GM19452 (cell line): ENCODE data around the gene ZNF554.
"Not testable (repeated sequence)": the region's sequence is repeated elsewhere in the genome, so short reads cannot be mapped to it uniquely, and the experiment has no call there.

Experiments used
- ATAC-seq: cut with Tn5 transposase; IDR thresholded peaks from one replicate; pipeline ENCODE4 v1.9.1; 2021; ENCODE audit not compliant: unreplicated experiment

Gene ZNF554

DNA sequence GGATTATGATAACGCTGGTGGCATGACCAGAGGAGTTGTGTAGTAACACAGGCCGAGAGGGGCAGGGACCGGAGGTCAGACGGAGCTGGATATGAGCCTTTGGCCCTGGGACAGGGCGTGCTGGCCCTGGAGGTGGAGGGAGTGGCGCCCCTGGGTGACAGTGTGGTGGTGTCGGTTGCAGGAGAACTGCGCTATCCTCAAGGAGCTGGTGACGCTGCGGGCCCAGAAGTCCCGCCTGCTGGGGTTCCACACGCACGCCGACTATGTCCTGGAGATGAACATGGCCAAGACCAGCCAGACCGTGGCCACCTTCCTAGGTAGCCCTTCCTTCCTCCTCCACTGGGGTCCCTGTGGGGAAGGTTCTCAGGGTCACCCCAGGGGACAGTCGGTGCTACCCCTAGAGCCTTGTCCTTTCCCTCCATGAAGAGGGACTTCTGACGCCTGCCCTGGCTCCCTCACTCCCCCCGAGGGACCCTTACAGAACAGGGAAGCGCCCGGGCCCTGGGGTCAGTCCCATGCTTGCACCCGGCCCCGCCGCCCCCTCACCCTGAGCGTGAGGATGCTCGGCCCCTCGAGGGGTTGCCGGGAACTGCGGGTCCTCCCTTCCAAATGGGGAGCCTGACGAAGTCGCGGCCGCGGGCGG lies 12.8 kb upstream of the ZNF554 start:
- no peak for ATAC-seq

DNA sequence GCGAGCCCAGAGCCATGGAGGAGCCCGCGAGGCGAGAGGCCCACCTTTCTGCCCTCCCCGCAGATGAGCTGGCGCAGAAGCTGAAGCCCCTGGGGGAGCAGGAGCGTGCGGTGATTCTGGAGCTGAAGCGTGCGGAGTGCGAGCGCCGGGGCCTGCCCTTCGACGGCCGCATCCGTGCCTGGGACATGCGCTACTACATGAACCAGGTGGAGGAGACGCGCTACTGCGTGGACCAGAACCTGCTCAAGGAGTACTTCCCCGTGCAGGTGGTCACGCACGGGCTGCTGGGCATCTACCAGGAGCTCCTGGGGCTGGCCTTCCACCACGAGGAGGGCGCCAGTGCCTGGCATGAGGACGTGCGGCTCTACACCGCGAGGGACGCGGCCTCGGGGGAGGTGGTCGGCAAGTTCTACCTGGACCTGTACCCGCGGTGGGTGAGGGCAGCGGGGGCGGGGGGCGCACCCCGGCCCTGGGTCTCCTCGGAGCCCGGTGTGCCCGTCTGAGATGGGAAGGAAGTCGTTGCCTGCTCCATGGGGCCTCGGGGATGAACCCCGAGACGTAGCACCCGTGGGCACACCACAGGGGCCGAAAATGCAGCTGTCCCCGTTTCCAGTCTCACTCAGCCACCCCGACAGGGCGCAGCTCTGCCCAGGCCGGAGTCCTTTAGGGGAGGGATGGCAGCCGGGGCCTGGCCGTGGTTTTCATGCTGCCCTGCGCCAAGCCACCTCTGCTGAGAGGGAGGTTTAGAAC lies 12.1 kb upstream of the ZNF554 start:
- ATAC-seq = no peak

DNA sequence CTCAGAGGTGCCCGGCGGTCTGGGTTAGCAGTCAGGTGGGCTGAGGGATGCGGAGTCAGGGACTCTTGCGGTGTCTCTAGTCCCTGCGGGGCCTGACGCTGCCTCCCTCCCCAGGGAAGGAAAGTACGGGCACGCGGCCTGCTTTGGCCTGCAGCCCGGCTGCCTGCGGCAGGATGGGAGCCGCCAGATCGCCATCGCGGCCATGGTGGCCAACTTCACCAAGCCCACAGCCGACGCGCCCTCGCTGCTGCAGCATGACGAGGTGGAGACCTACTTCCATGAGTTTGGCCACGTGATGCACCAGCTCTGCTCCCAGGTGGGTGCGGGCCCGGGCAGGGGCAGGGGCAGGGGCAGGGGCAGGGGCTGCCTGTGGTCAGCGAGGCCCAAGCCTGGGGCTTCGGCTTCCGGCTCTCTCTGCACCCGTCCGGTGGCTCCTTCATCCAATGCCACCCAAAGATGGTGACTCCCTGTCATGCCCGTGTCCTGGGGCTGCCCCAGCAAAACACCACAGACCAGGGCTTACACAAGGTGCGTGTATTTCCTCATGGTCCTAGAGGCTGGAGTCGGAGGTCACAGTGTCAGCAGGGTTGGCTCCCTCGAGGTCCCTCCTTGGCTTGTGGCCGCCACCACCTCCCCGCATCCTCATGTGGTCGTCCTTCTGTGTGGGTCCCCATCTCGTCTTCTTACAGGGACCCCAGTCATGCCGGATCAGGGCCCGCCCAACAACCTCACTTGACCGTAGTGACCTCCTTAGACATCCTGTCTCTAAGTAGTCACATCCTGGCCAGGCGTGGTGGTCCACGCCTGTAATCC lies 11.3 kb upstream of the ZNF554 start:
- ATAC-seq = no peak

DNA sequence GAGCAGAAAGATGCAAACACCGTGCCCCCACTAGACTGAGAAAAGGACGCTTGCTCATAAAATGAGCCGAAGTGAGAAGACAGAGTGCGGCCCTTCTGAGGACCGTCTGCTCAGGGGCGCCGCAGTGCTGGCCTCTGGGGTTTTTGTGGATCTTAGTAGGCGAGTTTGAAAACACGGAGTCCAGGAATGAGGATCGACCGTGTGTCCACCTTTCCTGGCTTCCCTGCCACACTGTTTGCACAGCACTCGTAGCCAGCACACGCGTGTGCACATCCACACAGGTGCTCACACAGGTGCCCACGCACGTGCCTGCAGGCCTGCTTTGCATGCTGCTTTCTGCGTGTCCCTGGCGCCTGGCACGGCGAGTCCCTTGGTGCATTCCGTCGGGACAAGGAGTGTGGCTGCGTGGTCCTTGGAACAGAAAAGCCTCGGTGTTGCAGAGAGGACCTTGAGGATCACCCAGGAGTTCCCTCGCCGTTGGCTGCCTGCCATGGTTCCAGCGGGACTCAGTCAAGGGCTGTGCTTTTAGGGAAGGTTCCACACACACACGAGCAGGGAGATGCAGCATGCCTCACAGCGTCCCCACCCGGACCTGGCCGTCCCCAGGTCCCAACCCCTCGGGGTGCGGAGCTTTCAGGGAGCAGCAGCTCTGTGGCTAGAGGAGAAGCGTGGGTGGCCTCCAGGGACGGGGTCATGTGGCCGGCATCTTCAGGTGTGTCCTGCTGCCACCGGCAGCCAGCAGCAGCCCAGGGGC lies 10.1 kb upstream of the ZNF554 start:
- no peak for ATAC-seq

DNA sequence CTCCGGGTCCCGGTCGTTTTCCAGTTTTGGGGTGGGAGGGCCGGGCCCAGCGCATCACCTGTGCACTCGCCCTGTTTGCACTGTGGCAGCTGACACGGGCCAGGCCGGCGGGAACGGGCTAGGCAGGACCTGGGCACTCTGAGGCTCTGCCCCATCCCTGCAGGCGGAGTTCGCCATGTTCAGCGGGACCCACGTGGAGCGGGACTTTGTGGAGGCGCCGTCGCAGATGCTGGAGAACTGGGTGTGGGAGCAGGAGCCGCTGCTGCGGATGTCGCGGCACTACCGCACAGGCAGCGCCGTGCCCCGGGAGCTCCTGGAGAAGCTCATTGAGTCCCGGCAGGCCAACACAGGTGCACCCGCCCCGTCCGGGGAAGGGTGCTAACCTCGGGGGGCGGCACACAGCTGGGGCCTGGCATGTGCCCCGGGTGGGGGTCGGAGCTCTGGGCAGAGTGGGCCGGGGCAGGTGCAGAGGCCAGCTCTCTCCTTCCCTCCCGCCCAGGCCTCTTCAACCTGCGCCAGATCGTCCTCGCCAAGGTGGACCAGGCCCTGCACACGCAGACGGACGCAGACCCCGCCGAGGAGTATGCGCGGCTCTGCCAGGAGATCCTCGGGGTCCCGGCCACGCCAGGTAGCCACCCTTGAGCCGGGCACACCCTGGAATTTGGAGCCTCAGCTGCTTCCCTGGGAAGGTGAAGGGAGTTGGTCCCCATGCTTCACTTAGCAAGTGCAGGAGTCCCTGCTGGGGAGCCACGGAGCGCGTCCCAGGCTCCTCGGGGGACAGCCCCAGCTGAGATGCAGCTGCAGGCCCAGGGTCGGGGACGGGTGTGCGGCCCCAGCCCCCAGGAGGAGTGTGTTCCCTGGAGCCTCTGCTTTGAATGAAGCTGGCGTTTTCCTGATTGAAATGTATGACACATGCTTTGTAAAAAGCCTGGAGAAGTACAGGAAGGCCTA lies 9.3 kb upstream of the ZNF554 start:
- ATAC-seq = no peak

DNA sequence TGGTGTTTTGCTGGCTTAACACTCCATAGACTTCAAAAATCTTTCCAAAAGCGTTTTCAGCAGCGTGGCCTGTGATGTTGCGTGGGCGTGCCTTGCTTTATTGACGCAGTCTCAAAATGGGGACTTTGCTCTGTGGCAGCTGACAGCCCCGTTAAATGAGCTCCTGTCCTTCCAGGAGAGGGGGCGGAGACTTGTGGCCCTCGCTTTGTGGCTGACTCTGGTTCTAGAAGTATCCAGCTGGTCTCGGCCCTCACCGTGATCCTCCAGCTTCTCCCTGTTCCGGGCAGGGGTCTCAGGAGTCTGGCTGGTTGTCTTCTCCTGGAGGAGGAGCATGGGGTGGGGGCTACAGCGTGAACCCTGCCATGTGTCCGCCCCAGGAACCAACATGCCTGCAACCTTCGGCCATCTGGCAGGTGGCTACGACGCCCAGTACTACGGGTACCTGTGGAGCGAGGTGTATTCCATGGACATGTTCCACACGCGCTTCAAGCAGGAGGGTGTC lies 8.4 kb upstream of the ZNF554 start:
- ATAC-seq = no peak

DNA sequence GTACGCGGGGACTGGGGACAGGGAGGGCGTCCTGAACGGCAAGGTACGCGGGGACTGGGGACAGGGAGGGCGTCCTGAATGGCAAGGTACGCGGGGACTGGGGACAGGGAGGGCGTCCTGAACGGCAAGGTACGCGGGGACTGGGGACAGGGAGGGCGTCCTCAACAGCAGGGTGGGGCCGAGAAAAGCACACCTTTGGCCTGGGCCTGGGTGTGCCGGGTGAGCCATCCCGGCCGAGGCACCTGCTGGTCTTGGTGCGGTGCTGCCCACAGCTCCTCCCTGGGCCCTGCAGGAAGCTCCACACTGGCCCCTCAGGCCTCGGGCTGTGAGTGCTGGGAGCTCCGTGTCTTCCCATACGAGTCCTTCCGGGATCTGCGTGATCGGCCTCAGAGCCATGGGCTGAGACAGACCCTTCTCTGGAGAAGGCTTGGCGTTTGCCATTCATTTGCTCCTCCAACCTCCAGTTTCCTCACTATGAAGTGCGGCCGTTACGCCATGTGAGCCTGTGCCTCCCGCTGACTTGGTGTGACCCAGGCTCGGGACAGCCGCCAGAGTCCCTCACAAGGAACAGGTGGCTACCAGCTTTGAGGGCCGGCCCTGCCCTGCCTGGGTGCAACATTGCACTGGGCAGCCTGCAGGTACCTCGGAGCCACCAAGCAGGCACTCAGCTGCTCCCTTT lies 7.8 kb upstream of the ZNF554 start:
- no peak for ATAC-seq

DNA sequence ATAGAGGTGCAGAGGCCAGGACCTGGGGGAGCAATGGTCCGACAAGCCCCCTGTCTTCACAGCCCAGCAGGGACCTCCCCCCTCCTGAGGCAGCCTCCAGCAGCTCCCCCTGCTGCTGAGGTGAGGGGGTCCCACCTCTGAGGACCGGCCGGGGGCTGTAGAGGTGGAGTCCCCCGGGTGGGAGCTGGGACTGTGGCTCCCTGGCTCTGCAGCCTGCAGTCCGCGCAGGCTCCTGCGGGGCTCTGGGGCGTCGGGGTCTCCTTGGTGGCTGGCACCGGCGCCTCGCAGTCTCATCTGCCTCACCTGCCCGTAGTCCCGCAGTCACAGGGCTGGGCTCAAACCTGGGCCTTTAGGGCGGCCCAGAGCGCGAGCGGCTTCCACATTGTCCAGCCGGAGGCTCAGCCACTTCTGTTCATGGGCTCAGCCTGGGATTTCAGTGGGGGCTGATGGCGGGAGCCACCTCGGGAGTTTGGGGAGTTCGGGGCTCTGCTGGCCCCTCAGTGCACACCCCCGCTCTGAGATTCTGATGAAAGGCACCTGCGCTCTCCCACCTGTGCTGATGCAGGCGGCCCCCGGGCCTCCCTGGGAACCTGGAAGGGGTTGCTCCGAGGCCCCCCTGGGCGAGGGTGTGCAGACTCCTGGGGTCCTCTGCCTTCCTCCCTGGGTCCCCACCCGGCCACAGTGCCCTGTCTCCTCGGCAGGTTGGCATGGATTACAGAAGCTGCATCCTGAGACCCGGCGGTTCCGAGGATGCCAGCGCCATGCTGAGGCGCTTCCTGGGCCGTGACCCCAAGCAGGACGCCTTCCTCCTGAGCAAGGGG lies 7.0 kb upstream of the ZNF554 start:
- ATAC-seq = no peak

DNA sequence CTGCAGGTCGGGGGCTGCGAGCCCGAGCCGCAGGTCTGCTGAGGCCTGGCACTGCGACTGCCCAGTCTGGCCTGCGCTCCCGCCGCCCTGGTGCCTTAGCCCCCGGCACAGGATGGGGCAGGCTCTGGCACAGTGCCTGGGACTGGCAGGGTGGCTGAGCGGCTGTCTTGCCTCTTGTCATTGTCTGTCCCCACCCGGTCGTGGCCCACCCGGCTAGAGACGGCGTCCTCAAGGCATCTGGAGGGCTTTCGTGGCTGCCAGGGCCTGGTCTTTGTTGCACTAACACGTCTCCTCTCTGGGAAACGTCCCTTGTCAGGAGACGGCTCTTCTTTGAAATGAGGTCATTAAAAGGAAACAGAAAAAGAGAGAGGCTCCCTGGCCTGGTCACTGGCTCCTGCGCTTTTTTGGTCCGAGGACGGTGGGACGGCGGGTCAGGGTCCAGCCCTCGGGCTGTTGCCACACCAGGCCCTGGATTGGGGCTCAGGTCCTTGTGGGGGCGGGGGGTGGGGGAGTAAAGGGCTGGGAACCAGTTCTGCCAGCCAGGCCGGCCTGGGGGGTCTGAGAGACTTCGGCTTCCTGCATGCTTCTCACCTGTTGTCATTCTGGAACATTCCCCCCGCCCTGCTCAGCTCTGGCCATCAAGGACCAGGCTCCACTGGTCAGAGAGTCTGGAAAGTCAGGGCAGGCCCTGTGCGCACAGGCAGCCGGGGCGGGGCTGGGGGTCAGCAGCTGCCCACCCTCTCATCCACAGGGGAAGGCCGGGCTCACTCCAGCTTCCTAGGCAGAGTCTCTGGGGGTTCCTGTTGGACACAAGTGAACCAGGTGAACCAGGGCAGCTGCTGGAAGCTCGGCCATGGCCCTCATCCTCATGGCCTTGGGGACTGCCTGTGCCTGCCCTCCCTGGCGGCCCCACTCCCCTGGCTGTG lies 6.2 kb upstream of the ZNF554 start:
- ATAC-seq = no peak

DNA sequence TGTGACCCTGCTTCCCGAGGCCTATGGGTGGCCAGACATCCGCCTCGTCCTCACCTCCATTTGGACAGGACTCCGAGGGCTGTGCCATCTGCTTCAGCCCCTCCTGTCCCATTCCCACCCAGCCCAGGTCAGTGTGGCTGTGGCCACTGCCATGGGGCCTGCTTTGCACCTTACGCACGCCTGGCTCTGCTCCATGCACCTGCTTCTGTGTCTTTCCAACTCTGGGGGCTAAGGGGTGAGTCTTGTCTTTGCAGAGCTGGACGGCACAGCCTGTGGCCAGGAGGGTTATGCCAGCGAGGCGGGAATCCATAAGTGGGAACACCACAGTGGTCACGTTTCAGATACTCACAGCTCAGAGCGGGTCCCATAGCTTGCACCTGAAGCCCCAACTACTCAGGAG lies 5.2 kb upstream of the ZNF554 start:
- no peak for ATAC-seq

DNA sequence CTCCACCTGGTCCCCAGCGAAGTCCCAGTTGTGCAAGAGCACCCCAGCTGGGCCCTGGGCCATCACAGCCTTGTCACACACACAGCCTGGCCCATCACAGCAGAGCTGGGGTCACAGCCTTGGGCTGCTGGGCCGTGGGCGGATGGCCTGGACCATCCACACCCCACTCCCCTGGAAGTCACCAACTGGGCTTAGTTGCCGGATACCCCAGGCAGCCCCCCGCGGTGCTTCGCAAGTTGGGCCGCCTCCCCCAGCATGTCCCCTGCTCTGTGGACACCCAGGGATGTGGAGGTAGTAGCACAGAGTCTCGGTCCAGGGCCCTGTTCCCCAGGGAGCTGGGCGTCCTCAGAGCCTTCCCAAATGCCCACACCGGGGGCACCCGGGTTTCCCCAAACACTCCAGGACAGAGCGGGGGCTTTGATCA lies 4.5 kb upstream of the ZNF554 start:
- ATAC-seq = no peak

DNA sequence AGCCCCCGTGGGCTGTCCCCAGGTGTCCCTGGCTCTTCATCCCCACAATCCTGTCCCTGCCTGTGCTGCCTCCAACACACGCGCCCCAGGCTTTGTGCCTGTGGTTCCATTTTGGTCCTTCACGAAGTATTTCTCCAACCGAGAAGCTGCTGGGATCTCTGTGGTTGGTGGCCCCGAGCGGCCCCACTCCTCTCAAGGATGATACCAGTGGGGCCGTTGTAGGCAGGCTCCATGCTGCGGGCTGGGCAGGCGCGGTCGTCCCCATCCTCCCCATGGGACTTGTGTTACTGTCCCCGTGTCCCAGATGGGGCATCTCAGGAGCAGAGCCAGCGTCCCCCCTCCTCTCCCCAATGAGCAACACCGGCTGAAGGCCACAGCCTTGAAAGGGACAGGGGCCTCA lies 3.7 kb upstream of the ZNF554 start:
- no peak for ATAC-seq

DNA sequence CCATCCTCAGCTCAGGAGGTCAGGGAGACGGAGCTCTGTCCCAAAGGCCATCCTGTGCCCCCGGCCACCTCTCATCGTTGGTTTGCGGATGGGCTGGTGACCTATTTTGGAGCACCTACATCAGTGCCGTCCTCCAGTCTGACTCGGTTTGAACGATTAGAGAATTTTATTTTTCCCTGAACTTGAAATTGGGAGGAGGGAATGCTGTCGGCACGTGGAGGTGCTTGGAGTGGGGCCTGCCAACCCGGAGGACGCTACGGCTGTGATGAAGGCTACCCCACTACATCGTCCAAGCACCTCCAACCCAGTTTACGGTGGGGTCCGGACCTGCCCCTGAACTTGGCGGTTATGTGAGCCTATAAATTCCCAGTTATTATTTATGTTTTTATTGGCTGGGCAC lies 3.0 kb upstream of the ZNF554 start:
- ATAC-seq = no peak

DNA sequence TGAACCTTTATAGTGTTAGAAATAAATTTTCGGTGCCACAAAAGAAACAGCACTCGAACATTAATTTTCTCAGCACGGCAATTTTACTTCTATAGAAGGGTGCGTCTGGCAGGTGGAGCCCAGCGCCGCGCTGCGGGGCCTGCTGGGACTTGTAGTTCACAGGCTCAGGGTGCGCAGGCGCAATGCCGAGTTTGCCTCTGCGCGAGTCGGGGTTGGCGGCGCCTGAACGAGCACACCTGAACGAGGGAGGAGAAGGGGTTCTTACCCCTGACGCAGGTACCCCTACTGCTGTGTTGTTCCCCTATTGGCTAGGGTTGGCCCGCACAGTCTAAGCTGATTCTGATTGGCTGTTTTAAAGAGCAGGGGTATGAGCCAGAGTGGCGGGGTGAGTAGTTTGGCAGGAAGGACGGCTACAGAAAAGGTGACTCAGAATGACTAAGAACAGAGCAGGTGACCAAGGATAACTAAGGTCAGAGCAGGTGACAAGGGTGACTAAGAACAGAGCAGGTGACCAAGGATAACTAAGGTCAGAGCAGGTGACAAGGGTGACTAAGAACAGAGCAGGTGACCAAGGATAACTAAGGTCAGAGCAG lies 2.3 kb upstream of the ZNF554 start:
- not testable (repeated sequence) for ATAC-seq

DNA sequence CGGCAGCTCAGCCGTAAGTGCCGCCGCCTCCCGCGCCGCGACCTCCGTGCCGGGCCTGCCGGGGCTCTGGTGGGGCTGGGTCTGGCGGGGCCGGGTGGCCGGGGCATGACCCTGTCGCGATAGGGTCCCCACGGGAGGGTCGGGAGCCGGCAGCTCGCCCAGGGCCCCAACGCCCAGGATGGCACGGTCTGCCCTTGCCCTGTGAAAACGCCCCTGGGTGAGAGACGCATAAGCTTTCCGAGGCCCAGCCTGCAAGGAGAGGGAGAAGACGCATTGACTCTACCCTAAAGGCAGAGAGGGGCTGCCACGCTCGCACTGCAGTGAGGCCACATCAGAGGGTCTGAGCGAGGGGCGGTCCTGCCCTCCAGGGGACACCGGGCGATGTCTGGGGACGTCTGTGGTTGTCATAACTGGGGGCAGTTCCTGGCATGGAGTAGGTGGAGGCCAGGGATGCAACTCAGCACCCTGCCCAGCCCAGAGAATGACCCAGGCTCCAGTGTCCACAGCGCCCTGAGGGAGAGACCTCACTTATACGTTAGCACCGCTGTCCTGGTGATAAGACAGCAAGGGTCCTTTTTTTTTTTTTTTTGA lies 539 bp downstream of the ZNF554 start:
- peak; percentile 36 for ATAC-seq

DNA sequence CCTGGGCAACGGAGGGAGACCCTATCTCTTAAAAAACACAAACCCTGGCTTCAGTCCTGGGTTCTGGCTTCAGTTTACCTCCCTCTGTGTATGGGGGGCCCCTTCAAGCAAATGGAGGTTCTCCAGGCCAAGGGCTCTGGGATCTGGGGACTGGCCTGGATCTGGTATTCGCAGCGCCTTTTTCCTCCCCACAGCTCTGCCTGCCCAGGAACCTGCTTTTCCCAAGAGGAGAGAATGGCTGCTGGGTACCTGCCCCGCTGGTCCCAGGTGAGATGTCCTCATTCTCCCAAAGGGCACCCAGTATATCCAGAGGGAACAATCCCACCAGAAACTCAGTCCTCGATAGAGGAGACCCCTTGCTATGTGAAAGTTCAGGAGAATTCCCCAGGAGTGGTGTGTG lies 3.2 kb downstream of the ZNF554 start:
- ATAC-seq = no peak

DNA sequence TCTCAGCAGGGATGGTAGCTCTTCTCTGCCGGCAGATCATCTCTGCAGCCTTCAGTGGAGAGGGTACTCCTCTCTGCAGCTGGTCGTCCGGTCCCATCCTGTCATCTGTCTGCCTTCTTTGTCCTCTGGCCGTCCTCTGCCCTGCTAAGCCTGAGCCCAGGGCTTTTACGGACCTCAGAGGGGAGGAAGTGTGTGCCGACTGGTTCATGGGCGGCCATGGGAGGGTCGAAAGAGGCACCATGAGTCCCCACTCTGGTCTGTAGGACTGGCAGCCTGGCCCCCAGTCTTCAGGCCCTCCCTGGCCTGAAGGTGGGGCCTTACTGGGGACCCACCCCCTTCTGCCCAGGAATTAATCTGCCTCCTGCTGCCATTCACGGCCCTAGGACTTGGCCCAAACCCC lies 4.0 kb downstream of the ZNF554 start:
- no peak for ATAC-seq
